Brain microvascular endothelial cell (primary cell): ENCODE results near the gene BRPF1.

Experiments used
- DNase-seq: peaks from one replicate; pipeline ENCODE4 v3.0.0-alpha.2; 2020
- H3K27ac ChIP-seq: fragments of 250-450 bp; sonication (Bioruptor Pico); 2 replicates; pipeline ENCODE4 v1.5.1; 2020; ENCODE audit warnings: mild to moderate bottlenecking, moderate library complexity
- H3K27me3 ChIP-seq: fragments of 250-450 bp; sonication (Bioruptor Pico); replicated peaks from 2 replicates; pipeline ENCODE4 v1.5.1; 2020; ENCODE audit warnings: mild to moderate bottlenecking
- H3K36me3 ChIP-seq: fragments of 250-450 bp; sonication (Bioruptor Pico); replicated peaks from 2 replicates; pipeline ENCODE4 v1.5.1; 2020; ENCODE audit warnings: mild to moderate bottlenecking
- H3K4me3 ChIP-seq: 2 replicates; pipeline ENCODE4 v1.5.1; 2011; ENCODE audit warnings: low read depth, mild to moderate bottlenecking, control low read depth, low read length, moderate library complexity
- CTCF ChIP-seq: IDR thresholded peaks from 2 replicates; pipeline ENCODE4 v1.5.1; 2011; ENCODE audit warnings: low read depth, mild to moderate bottlenecking, moderate library complexity, low read length, control low read depth, inconsistent platforms; ENCODE audit errors: missing control alignments
- in situ Hi-C: cut with HindIII; loops from 2 replicates; pipeline ENCODE4 v1.10.0; 2017; ENCODE audit warnings: low sequenced_read_pairs, low pct_ligation_motif_present

The BRPF1 gene

GRCh38 chr3:9795207-9795606 is 63.7 kb downstream of the BRPF1 start:
- DNase-seq: no peak
- Histone ChIP-seq H3K27me3 (no peaks in the 10 kb centered on the region), H3K4me3 (no peak overlapping the region), H3K27ac (no peak overlapping the region), H3K36me3 (peaks cover 45% of the 10 kb centered on the region)
- in situ Hi-C loops: no loop called here
- TF ChIP-seq CTCF: no peak

- in situ Hi-C loops: no loop called here
- no peak for TF ChIP-seq CTCF
- peaks cover 59% of the 10 kb centered on the region for H3K36me3 ChIP-seq
- no peak overlapping the region for H3K4me3 ChIP-seq
- no peaks in the 10 kb centered on the region for H3K27me3 ChIP-seq
- DNase-seq: no peak
- H3K27ac ChIP-seq: no peak overlapping the region
Measured at GRCh38 chr3:9797196-9797945, 65.8 kb downstream of the BRPF1 start.
